KMS-11 (cell line): Measurements from ENCODE around the gene DNAJC17.

Source experiments
- H2AFZ ChIP-seq: fragments of 200-600 bp; sonication (generic); 2 replicates; pipeline ENCODE4 v1.6.1; 2016; ENCODE audit warnings: antibody characterized with exemption, mixed run types, low read depth
- H3K27ac ChIP-seq: fragments of 200-600 bp; sonication (generic); 2 replicates; pipeline ENCODE4 v1.6.1; 2016; ENCODE audit warnings: mild to moderate bottlenecking, mixed run types
- H3K27me3 ChIP-seq: fragments of 200-600 bp; sonication (generic); 2 replicates; pipeline ENCODE4 v1.6.1; 2017; ENCODE audit warnings: mild to moderate bottlenecking, low read depth, mixed run types, moderate library complexity; ENCODE audit not compliant: insufficient read depth
- H3K36me3 ChIP-seq: fragments of 200-600 bp; sonication (generic); 2 replicates; pipeline ENCODE4 v1.6.1; 2017; ENCODE audit warnings: mild to moderate bottlenecking, mixed run types; ENCODE audit not compliant: insufficient read depth
- H3K4me1 ChIP-seq: fragments of 200-600 bp; sonication (generic); 2 replicates; pipeline ENCODE4 v1.6.1; 2016; ENCODE audit warnings: mild to moderate bottlenecking, low read depth, mixed run types; ENCODE audit not compliant: poor library complexity, severe bottlenecking
- H3K4me2 ChIP-seq: fragments of 200-600 bp; sonication (generic); 2 replicates; pipeline ENCODE4 v1.7.0; 2016; ENCODE audit warnings: mild to moderate bottlenecking, mixed run types
- H3K4me3 ChIP-seq: fragments of 200-600 bp; sonication (generic); IDR thresholded peaks from 2 replicates; pipeline ENCODE4 v1.6.1; 2017; ENCODE audit warnings: low read depth, low read length, mixed read lengths; ENCODE audit not compliant: insufficient read depth
- H3K79me2 ChIP-seq: fragments of 200-600 bp; sonication (generic); 2 replicates; pipeline ENCODE4 v1.6.1; 2016; ENCODE audit warnings: low read depth, mixed run types; ENCODE audit not compliant: insufficient read depth
- H3K9ac ChIP-seq: fragments of 200-600 bp; sonication (generic); 2 replicates; pipeline ENCODE4 v1.6.1; 2016; ENCODE audit warnings: mild to moderate bottlenecking, mixed run types
- H4K20me1 ChIP-seq: fragments of 200-600 bp; sonication (generic); 2 replicates; pipeline ENCODE4 v1.6.1; 2016; ENCODE audit warnings: mild to moderate bottlenecking, mixed run types; ENCODE audit not compliant: insufficient read depth
- TF ChIP-seq, protein P1 (sequence below): fragments of 200-600 bp; sonication (generic); conservative IDR thresholded peaks from 2 replicates; pipeline ENCODE4 v1.6.1; 2017; ENCODE audit warnings: low read depth, mild to moderate bottlenecking, antibody characterized with exemption, low read length, moderate library complexity, mixed read lengths

The DNAJC17 gene

DNA sequence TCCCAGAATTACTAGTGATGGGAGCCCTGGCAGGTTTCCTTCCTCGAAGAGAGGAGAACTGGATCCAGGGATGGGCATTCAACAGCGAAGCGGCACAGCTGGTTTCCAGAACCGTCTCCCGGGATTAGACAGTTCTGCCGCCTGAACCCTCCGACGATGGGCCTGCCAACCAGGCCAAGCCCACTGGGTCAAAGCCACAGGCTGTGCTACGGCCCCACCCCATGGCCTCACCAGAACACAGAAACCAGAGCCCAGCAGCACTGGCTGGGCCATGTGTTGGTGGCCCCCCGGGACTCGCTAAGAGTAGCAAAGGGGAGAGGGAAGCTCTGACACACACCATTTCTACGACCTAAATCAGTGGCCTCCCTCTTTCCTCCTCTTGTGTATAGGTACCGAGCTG, 35.3 kb downstream of the DNAJC17 start:
- Histone ChIP-seq H2AFZ (no peak overlapping the region), H3K9ac (no peak overlapping the region), H4K20me1 (no peaks in the 10 kb centered on the region), H3K79me2 (no peaks in the 10 kb centered on the region), H3K27me3 (no peaks in the 10 kb centered on the region), H3K36me3 (no peaks in the 10 kb centered on the region), H3K4me3 (no peak overlapping the region), H3K27ac (no peak overlapping the region), H3K4me1 (peaks cover 12% of the 10 kb centered on the region), H3K4me2 (no peak overlapping the region)
- TF ChIP-seq, protein P1, sequence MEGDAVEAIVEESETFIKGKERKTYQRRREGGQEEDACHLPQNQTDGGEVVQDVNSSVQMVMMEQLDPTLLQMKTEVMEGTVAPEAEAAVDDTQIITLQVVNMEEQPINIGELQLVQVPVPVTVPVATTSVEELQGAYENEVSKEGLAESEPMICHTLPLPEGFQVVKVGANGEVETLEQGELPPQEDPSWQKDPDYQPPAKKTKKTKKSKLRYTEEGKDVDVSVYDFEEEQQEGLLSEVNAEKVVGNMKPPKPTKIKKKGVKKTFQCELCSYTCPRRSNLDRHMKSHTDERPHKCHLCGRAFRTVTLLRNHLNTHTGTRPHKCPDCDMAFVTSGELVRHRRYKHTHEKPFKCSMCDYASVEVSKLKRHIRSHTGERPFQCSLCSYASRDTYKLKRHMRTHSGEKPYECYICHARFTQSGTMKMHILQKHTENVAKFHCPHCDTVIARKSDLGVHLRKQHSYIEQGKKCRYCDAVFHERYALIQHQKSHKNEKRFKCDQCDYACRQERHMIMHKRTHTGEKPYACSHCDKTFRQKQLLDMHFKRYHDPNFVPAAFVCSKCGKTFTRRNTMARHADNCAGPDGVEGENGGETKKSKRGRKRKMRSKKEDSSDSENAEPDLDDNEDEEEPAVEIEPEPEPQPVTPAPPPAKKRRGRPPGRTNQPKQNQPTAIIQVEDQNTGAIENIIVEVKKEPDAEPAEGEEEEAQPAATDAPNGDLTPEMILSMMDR, result no peak

DNA sequence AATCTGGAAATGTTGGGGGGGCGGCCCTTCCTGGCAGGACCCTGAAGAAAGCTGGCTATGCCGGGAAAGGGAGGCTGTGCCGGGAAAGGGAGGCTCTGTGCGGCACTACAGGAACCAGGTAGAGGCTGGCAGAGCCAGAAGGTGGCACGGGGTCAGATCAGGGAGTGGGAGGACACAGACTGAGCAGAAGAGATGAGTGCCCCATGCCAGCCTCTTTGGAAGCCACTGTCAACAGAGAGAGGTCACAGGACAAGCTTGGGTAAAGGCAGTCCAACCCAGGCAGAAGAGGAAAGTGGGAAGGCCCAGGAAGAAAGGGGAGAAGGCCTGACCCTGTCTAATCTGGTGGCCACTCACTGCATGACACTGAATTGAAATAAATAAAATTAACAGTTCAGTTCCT, 36.0 kb downstream of the DNAJC17 start:
- TF ChIP-seq, protein P1, result no peak
- H3K4me1 ChIP-seq, result peaks cover 10% of the 10 kb centered on the region
- H2AFZ ChIP-seq, result no peak overlapping the region
- H4K20me1 ChIP-seq, result no peaks in the 10 kb centered on the region
- no peak overlapping the region for H3K4me3 ChIP-seq
- no peaks in the 10 kb centered on the region for H3K27me3 ChIP-seq
- H3K27ac ChIP-seq, result no peak overlapping the region
- no peaks in the 10 kb centered on the region for H3K36me3 ChIP-seq
- H3K4me2 ChIP-seq, result no peak overlapping the region
- H3K9ac ChIP-seq, result no peak overlapping the region
- H3K79me2 ChIP-seq, result no peaks in the 10 kb centered on the region

DNA sequence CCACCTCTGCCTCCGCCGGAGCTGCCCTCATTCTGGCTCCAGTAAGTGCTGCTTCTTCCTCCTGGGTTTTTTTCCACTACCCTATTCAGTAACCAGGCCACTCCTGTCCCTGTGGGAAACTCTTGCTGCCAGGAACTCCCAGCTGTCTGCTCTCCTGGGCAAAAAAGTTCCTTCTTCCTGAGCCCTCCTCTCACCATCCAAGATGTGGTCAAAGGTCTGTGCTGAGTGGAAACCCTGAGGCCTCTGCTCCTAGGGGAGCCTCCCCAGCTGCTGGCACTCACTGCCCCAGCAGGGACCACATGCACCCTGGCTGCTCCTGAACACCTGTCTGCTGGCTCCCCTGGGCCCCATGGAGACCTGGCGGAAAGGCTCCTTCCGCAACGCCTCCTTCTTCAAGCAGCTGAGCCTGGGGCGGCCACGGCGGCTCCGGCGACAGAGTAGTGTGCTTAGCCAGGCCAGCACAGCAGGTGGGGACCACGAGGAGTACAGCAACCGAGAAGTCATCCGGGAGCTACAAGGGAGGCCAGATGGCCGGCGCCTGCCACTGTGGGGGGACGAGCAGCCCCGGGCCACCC, 37.0 kb downstream of the DNAJC17 start:
- H2AFZ ChIP-seq, result no peak overlapping the region
- H3K4me2 ChIP-seq, result no peak overlapping the region
- H3K36me3 ChIP-seq, result no peaks in the 10 kb centered on the region
- H4K20me1 ChIP-seq, result no peaks in the 10 kb centered on the region
- H3K27ac ChIP-seq, result no peak overlapping the region
- H3K4me3 ChIP-seq, result no peak overlapping the region
- peaks cover 15% of the 10 kb centered on the region for H3K4me1 ChIP-seq
- no peaks in the 10 kb centered on the region for H3K79me2 ChIP-seq
- TF ChIP-seq, protein P1, result no peak
- H3K9ac ChIP-seq, result no peak overlapping the region
- no peaks in the 10 kb centered on the region for H3K27me3 ChIP-seq

DNA sequence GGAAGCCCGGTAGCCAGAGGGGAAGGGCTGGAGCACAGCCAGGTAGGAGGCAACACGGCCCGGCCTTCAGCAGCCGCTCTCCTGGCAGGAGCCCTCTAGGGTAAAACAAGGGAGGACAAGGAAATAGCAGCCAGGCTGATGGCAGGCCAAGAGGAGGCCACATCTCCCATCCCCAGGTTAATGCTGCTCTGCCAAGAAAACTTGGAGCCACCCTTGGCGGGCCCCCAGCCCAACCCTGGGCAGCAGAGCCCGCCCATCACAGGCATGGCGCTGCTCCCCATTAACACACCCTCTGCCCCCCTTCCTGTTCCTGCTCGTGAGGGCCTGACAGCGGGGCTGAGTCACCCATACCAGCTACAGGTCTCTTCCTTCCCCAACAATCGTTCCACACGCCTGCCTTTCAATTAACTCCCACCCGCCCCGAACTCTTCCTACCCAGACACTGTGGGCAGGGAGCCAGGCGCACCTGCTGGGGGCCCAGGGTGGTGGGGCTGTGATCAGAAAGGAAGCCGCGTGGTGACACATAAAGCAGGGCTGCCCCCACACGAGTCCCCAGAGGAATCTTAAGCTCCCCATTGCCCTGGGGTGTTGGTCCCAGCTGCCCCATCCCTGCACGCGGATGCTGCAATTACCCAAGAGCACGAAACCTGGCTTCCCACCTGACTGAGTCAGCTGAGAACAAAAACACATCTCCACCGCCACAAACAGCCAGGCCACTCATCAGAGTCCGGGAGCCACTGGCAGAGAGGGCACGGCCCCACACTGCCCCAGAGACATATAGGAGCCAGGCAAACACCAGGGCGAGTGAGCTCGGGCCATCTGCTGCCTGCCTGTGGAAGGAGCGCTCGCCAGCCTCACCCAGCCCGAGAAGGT, 37.8 kb downstream of the DNAJC17 start, which contains the start of gene C15orf62:
C15orf62 (plus strand) TSS at position 707 of the 873 bp plus-strand sequence. CDS start 516 bp downstream, outside the sequence.
- Histone ChIP-seq H2AFZ (no peak within 1 kb of the TSS), H3K27ac (no peak within 1 kb of the TSS)

More for the DNA sequence above, 37.8 kb downstream of the DNAJC17 start, which contains the start of gene C15orf62:
- Histone ChIP-seq H3K36me3 (no peaks in the 10 kb centered on the region), H3K4me1 (peaks cover 22% of the 10 kb centered on the region), H3K79me2 (no peaks in the 10 kb centered on the region), H4K20me1 (no peaks in the 10 kb centered on the region), H3K4me2 (no peak within 1 kb of the TSS), H3K4me3 (no peak within 1 kb of the TSS), H3K9ac (no peak within 1 kb of the TSS), H3K27me3 (no peaks in the 10 kb centered on the region)
- TF ChIP-seq, protein P1, result no peak
